COR-L47 (cell line): ENCODE data around the gene RIMBP2.
"Not testable (repeated sequence)": the region's sequence is repeated elsewhere in the genome, so short reads cannot be mapped to it uniquely, and the experiment has no call there.

ENCODE experiments used
- DNase-seq: peaks from one replicate; lab custom pipeline; 2025; lab: John Stamatoyannopoulos, UW

The RIMBP2 gene

GRCh38 chr12:130705178-130705822, 10.8 kb downstream of the RIMBP2 start:
- no peak for DNase-seq

GRCh38 chr12:130704606-130705005, 11.5 kb downstream of the RIMBP2 start:
- DNase-seq, result no peak

GRCh38 chr12:130703733-130704375, 12.2 kb downstream of the RIMBP2 start:
- DNase-seq, result no peak

GRCh38 chr12:130702966-130703732, 12.9 kb downstream of the RIMBP2 start:
- DNase-seq, result no peak

- no peak for DNase-seq
Observed at GRCh38 chr12:130701402-130701744, 14.7 kb downstream of the RIMBP2 start.

- no peak for DNase-seq
Observed at GRCh38 chr12:130700492-130701401, 15.4 kb downstream of the RIMBP2 start.

- no peak for DNase-seq
Observed at GRCh38 chr12:130698106-130698505, 18.0 kb downstream of the RIMBP2 start.

- DNase-seq, result no peak
Observed at GRCh38 chr12:130696379-130697100, 19.6 kb downstream of the RIMBP2 start.

- no peak for DNase-seq
Observed at GRCh38 chr12:130695061-130695460, 21.0 kb downstream of the RIMBP2 start.

GRCh38 chr12:130689408-130690405, 26.4 kb downstream of the RIMBP2 start:
- DNase-seq, result no peak

- not testable (repeated sequence) for DNase-seq
Observed at GRCh38 chr12:130688999-130689398, 27.1 kb downstream of the RIMBP2 start.

- DNase-seq, result no peak
Observed at GRCh38 chr12:130687796-130688778, 28.0 kb downstream of the RIMBP2 start.

GRCh38 chr12:130687190-130687589, 28.9 kb downstream of the RIMBP2 start:
- no peak for DNase-seq

- DNase-seq, result no peak
Observed at GRCh38 chr12:130686511-130686991, 29.5 kb downstream of the RIMBP2 start.

- no peak for DNase-seq
Observed at GRCh38 chr12:130685850-130686249, 30.2 kb downstream of the RIMBP2 start.

GRCh38 chr12:130685250-130685787, 30.8 kb downstream of the RIMBP2 start:
- no peak for DNase-seq

- DNase-seq, result no peak
Observed at GRCh38 chr12:130683811-130684210, 32.3 kb downstream of the RIMBP2 start.

GRCh38 chr12:130683080-130683479, 33.0 kb downstream of the RIMBP2 start:
- DNase-seq, result no peak
